Activated CD4-positive, alpha-beta T cell treated with anti-CD3 and anti-CD28 coated beads, Interleukin-2, amount 50 U/mL, for 48 hours (primary cell): ENCODE results near the gene RPTOR.
A peak's percentile ranks its signal among the peaks of the same experiment; 100 is the strongest.
"Not testable (repeated sequence)": the region's sequence is repeated elsewhere in the genome, so short reads cannot be mapped to it uniquely, and the experiment has no call there.

Experiments
- DNase-seq, 2 experiments: peaks; one replicate each; pipeline ENCODE4 v3.0.0-alpha.2; 2020

RPTOR gene

DNA sequence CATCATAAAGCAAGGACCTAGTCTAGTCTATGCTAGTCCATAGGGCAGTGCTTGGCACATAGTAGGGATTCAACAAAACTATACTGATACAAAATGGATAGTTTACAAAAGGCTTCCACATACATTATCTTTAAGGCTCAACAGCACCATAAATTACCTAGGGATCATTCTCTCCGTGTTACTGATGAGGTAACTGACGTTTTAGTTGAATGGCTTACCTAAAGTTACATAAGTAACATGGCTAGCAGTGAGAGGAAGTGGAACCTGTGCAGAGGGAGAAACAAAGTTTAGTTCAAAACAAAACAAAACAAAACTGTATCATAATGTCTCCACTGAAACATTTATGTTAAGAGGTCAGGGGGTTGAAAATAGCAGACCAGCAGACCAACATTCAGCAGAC lies 7.9 kb downstream of the RPTOR start:
- DNase-seq: no peak

DNA sequence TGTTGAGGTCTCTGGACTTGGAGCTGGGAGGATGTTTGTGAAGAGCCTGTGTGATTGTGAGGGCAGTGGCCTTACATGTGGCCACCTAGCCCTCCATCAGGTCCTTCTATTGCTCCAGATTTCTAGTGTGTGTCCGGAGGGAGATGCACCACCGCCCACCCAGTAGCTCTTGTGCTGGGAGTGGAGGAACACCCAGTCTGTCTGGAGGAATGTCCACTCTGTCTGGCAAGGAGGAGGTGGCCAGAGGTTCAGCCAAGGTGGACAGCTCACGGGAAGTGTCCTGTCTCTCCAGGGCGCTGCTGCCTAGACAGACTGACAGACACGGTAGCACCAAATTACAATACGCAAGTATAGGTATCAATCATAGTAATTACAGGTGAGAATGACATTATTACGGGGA lies 10.6 kb downstream of the RPTOR start:
- DNase-seq: no peak

DNA sequence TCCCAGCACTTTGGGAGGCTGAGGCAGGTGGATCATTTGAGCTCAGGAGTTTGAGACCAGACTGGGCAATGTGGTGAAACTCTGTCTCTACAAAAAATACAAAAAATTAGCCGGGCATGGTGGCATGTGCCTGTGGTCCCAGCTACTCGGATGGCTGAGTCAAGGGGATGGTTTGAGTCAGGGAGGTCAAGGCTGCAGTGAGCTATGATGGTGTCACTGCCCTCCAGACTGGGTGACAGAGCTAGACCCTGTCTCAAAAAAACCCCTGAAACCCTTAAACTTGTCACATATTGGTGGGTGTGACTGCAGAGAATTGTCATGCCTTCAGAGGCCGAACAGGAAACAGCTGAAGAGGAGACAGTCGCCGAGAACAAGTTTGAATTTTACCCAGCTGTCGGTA lies 13.4 kb downstream of the RPTOR start:
- DNase-seq: peak; percentile 22 to 39

DNA sequence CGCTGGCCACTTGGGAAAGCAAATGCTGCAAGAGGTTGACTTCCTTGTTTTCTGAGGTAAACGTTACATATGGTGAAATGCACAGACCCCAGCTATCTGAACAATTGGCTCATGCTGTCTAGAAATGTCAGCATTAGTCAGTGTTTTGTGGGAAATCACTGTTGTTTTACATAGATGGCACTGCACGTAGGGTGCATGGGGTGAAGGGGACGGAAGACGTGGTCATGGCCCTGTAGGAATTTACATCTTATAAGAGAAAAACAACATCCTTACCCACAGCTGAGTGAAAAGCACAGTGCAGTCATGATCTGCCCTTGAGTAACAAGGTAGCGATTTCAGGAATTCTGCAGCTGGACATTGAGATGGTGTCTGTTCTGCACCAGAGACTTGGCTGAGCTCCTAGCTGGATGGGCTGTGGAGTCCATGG lies 15.2 kb downstream of the RPTOR start:
- DNase-seq: no peak

DNA sequence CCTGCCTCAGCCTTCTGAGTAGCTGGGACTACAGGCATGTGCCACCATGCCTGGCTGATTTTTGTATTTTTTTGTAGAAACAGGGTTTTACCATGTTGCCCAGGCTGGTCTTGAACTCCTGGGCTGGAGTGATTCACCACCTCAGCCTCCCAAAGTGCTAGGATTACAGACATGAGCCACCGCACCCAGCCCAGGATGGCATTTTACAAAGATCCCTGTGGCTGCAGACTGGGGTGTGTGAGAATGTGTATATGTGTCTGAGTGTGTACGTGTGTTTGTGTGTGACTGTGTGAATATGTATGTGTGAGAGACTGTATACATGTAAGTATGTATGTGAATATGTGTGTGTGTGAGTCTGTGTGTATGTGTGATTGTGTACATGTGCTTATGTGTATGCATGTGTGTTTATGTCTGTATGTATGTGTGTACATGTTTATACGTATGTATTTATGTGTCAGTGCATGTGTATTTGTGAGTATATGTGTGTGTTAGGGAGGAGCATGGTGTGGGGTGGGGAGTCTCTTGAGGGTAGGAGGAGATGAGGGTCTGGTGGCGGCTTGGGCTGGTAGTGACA lies 17.0 kb downstream of the RPTOR start:
- DNase-seq: no peak

DNA sequence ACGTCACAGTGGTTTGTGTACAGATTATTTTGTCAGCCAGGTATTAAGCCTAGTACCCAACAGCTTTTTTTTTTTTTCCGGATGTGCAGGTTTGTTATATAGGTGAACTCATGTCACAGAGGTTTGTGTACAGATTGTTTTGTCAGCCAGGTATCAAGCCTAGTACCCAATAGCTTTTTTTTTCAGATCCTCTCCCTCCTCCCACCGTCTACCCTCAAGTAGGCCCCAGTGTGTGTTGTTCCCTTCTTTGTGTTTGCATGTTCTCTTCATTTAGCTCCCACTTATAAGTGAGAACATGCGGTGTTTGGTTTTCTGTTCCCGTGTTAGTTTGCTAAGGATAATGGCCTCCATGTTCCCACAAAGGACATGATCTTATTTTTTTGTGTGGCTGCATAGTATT lies 19.9 kb downstream of the RPTOR start:
- no peak for DNase-seq

DNA sequence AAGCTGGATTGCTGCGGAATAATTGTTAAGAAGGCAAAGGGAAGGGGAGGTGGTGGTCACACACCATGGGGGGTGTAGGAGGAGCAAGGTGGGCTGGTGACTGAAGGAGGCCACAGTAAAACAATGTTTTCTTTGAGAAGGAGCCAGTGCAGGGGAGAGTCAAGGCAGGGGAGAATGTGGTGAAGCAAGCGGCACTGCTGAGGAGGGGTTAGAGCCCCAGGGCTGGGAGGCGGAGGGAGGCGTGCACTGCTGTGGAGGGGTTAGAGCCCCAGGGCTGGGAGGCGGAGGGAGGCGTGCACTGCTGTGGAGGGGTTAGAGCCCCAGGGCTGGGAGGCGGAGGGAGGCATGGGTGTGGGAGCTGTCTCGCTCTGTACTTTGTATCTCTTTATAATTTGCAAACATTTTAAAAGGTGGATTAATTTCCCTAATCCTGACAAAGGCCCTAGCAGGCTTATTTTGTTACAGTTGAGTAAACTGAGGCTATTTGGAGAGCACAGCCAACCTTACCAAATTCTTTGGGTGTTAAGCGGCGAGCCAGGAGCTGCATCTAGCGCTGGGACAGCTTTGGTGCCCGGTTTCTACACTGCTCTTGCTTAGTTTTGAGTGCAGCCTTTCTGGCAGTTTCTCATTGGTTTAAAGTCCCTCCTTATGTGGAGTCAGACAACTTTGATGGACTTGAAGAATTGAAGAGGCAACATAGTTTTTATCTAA lies 20.9 kb downstream of the RPTOR start:
- no peak for DNase-seq

DNA sequence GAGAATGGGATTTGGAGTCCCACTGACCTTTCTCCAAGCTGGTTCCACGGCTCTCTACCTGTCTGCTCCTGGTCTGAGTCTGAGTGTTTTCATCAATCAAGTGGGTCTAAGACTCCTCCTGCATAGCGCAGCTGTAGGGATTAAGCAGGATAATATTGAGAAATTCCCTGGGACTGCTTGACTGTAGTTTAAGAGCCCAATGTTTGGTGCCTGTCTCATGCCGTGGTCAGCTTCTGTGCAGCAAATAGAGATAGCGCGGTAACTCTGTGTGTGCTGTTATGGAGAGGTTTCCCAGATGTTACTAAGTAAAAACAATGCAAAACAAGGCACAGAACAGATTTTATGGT lies 21.4 kb downstream of the RPTOR start:
- no peak for DNase-seq

DNA sequence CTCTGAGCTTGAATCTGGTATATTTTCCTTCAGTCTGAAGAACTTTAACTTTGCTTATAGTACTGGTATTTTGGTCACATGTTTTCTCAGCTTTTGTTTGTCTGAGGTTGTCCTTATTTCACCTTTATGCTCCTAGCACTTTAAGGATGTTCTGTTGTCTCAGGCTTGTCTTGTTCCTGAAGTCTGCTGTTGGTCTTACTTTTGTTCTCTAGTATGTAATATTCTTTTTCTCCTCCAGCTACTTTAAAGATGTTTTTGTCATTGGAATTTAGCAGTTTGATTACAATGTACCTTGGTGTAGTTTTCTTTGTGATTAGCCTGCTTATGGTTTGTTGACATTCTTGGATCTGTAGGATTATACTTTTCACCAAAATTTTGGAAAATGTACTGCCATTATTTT lies 23.6 kb downstream of the RPTOR start:
- no peak for DNase-seq

DNA sequence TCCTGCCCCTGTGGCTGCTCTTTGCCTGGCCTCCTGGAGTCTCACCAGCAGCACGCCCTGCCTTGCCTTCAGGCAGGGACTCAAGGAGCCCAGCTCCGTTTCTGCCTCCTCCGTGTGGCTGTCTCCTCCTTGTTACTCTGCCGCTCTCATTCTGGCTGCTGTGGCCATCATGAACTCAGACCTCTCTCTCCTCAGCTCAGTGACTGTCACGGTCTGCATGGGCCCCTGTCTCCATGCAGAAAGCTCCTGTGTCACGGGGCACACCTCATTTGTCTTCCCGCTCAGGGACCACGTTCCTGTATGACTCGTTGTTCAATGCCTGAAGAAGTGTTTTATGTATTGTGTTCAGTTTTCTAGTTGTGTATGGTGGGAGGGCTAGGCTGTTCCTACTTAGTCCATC lies 25.3 kb downstream of the RPTOR start:
- DNase-seq: no peak

DNA sequence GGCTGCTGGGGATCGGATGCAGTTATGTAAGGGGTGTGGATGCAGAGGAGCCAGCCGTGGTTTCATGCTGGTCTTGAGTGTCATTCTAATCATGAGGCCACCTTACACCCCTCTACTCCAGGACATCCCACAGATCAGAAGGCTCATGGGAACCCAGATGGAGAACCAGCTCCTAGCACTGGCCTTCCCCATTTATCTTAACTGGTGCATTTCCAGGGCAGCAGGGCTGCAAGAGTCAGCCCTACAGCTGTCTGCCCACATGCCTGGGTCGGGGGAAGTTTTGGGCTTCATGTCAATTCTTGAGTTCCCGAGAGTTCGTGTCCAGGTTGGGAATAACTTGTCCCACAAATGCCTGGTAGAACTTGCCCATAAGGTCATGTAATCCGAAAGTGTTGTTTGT lies 29.1 kb downstream of the RPTOR start:
- DNase-seq: no peak

DNA sequence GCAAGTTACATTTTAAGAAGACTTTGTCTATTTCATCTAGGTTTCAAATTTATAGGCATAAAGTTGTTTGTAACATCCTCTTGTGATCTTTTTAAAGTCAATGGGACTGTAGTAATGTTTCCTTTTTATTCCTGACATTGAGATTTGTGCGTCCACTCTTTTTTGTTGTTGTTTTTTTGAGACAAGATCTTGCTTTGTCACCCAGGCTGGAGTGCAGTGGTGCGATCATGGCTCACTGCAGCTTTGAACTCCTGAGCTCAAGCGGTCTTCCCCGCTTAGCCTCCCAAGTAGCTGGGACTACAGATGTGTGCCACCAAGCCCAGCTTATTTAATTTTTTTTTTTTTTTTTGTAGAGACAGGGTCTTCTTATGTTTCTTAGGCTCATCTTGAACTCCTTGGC lies 29.9 kb downstream of the RPTOR start:
- no peak for DNase-seq

DNA sequence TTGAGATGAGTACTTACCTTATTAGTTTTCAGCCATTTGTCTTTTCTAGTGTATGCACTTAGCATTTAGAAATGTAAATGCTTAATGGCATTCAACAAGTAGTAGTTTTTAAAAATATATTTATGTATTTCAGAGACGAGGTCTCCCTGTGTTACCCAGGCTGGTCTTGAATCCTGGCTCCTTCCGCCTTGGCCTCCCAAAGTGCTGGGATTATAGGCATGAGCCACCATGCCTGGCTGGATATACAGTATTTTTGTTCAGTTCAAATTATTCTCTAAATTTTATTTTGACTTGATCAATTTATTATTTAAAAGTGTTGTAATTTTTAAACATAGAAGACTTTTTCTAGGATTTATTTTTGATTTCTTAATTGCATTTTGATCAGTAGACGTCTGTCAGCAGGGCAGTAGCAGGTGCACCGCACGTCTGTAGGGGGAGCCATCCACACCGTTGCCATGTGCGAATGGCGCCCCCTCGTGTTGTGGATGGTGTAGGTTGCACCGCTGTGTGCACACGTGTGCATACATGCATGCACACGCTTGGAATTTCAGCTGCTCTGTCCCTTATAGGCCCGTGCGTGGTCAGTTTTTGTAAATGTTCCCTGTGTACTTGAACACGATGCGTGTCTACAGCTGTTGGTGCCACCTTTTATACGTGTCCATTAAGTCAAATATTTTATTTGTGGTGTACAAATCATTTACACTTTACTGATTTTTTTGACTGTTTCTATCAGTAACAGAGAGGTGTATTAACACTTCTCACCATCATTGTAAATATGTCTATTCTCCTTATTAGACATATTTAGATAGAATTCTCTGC lies 30.6 kb downstream of the RPTOR start:
- DNase-seq: peak; percentile 96 to 97

DNA sequence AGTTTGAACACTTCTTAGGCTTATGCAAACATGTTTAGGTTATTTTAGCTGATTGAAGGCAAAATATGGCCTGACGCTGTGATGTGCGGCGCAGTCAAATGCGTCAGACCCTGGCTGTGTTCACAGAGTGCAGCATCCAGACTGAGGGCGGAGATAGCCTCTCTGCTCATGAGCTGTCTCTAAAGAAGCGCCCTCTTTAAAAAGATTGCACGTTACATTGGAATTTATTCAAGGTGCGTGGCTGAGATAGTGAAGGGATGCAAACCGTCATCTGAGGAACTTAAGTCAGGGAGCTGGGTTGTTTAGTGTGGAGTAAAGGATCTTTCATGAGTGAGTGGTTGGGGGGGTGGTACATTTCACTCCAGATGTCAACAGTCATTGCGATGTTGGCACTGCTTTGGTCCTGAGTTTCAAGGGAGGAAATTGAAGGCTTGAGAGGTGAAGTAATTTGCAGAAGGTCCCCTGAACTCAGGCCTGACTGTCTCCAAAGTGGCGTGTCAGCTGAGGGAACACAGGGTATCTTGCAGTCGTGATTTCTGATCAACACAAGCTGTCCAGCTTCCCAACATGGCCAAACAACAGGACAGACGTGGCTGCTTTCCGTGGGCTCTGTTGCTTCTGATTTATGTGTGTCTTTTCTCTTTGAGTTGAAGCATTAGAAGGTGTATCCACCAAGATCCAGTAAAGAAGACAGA lies 33.4 kb downstream of the RPTOR start:
- no peak for DNase-seq

DNA sequence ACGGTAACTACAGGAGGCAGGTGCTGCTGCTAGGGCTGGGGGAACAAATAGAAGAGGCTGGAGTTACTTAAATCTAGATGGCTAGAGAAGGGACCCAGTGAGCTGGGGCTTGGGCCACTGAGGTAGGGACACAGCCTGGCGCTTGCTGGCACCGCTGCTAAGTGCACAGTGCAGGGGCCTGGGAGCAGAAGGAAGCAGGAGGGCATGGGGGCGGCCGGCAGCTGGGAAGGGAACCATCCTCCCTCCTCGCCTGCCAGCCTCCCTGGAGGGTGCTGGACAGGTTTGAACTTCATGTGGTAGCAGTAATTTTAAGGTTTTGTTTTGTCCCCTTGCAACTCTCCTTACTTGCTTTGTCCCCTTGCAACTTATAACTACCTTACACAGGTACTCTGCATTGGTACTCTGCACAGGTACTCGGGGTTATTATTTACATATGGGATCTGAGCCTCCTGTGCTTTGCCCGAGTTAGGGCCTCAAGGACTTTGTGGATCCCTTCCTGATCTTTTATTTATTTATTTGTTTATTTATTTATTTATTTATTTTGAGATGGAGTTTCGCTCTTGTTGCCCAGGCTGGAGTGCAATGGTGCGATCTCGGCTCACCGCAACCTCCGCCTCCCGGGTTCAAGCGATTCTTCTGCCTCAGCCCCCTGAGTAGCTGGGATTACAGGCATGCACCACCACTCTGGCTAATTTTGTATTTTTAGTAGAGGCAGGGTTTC lies 34.2 kb downstream of the RPTOR start:
- DNase-seq: not testable (repeated sequence)

DNA sequence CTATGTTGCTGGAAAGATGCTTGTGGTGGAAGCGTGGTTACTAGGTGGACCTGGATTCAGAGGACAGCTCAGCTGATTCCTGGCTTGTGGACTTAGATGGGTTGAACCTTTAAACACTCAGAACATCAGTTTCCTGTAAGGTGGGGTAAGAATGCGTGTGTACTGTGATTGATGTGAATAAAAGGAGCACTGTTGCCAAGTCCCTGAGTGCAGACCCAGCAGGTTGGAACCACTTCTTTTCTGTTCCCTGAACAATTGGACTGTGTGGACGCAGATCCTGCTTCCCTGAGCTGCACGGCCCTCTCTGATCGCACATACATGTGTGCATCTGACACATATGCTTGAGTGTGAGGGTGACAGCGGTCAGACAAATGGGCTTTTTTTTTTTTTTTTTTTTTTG lies 37.5 kb downstream of the RPTOR start:
- DNase-seq: no peak

DNA sequence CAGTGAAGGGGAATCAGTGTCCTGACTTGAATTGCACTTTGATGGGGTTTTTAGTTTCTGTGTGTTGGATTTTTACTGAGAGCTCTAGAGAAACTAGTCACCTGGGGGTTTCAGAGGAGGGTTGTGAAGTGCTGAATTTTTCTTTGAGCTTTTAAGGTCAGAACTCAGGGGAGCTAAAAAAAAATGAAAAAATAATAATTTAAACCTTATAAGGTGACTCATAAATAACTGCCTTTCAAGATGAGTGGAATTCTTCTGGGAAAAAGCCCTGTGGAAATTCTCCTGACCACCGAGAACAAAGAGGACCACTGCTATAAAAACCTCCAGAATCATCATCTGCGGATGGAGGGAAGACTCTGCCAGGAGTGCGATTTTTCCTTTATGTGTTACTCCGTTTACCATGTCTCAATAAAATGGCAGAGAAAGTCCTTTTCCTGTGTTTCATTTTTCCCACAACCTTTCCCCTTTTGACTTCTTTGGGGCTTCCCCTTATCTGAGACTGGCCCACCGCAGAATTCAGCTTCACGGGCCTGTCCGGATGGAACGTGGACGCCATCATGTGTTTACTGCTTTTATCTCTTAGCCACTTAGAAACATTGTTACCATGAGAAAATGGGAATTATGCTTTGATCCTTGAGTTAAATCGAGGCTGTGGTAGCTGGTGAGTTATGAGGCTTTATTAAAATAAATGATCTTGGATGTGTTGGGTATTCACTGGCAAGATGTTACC lies 39.7 kb downstream of the RPTOR start:
- no peak for DNase-seq

DNA sequence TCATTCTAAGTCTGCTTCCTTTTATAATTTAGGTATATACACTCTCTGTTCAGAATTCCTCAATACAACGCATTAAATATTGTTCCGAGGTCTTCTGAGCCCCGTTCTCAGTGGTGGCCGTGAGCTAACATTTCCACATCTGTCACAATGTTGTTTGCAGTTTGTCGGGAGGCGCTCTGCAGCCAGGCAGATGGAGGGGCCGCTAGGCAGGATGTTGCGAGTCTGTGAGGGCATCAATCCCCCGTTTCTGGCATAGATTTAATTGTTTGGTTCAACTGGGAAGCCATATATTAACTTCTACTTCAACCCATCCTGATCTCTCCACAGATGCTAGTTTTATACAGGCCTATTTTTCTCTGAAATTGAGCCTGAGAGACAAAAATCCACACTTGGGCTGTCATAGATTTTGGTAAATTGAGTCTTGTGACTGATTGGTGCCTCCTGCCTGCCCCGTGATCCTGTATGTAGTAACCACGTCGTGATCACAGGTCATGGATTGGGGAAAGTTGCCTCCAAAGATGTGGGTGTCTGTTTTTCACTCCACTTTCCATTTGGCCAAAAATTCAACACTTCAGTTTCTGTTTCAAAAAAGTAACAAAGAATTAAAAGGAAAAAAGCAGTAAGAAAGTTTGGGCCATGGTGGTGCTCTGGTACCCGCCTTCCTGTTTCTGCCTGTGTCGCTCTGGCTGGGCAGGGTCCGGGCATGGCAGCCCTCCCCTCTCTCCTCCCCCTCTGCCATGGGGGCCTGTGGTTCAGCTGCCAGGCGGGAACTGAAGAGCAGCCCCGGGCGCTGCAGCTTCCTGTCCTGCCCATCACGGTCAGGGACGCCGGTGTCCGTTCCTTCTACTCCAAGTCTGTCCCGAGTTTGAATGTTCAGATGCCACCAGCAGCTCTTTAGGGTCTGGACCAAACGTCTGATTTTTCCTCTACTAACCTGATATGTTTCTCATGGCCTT lies 41.5 kb downstream of the RPTOR start:
- no peak for DNase-seq

DNA sequence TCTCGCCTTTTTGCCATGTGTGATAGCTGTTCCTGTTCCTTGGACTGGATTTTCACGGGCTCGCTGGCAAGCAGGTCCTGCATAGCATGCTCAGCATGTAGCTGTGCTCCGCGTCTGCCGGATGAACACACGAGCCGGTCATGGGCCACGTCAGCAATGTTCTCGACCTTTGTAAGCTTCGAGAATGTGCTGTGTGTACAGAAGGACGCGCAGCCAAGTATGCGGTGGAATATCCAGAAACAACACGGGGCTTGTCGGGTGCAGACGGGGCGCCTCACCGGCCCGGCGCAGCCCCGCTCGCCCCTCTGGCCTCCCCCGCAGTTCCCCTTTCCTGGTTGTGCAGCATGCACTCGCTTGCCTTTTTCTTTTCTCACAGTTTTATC lies 42.2 kb downstream of the RPTOR start:
- DNase-seq: no peak

DNA sequence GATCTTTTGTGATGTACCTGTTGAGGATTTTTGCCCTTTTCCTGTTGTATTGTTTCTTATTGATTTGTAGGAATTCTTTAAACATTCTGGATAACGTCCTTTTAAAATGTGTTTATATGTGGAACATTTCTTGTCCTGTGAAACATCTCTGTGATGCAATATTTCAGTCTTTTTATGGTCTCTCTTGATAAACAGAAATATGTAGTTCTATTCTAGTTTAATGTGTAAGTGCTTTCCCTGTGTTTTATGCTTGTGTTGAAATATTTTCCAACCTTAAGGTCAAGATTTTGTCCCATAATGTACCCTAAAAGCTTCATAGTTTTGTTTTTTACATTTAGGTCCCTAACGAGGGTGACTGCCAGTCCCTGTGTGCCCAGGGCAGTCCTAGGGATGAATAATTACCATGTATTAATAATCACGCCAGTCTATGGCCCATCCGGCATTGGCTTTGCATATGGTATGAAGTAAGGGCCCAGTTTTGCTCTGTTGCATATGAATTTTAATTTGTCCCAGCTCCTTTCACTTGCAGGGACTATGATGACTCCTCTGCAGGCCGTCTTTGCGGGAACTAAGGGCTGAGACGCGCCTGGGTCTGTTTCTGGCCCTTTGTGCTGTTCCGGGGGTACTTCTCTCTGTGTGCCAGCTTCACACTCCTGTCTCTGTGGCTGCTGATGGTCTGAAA lies 44.2 kb downstream of the RPTOR start:
- no peak for DNase-seq

DNA sequence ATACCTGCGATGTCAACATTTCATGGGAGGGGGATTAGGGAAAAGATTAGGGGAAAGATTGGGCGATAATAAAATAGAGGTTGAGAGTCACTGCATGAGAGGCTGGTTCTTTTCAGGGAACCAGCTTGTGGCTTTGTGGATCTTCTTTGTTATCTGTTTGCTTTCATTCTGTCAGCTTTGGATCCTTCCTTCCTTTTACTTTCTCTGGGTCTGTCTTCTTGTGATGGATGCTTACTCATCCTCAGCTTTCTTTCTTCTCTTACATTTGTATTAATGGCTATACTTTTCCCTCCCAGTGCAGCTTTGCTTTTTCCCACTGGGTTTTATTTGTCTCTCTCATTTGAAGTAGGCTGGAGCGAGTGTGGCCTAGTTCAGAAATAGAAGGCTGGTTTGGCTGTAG lies 47.1 kb downstream of the RPTOR start:
- no peak for DNase-seq
